Breast epithelium (tissue), 4 donors: Measurements from ENCODE around the gene RHOBTB1. TPM values are rescaled to one million over a fixed set of nuclear protein-coding genes. Genes with fewer than 3 reads are reported as not detected.
"Not testable (repeated sequence)": the region's sequence is repeated elsewhere in the genome, so short reads cannot be mapped to it uniquely, and the experiment has no call there.

Experiments used
- DNase-seq, 2 donors: peaks; one replicate each; pipeline ENCODE4 v3.0.0-alpha.2; 2019; ENCODE audit warnings: low spot score in 2 of 2
- H3K27ac ChIP-seq, 2 donors: fragments of 200-600 bp; sonication (generic) in 1 of 2; one replicate each; pipeline ENCODE4 v1.5.1; 2016 to 2019; ENCODE audit warnings: mild to moderate bottlenecking in 1 of 2
- H3K27me3 ChIP-seq, 2 donors: fragments of 200-600 bp; sonication (generic) in 1 of 2; one replicate each; pipeline versions ENCODE4 v1.5.1 to v1.6.0; 2017 to 2019; ENCODE audit warnings: control low read depth in 1 of 2, mild to moderate bottlenecking in 1 of 2
- H3K36me3 ChIP-seq: fragments of 200-600 bp; one replicate; pipeline ENCODE4 v1.5.1; 2019
- H3K4me1 ChIP-seq, 2 donors: fragments of 200-600 bp; sonication (generic); one replicate each; pipeline ENCODE4 v1.5.1; 2016 to 2019; ENCODE audit warnings: control low read depth in 1 of 2
- H3K4me3 ChIP-seq, 3 donors: fragments of 200-600 bp; sonication (generic); 1 replicate in 2 of 3; 2 replicates in 1 of 3; pipeline ENCODE4 v1.5.1; 2016 to 2019; ENCODE audit warnings: mild to moderate bottlenecking in 3 of 3, moderate library complexity in 2 of 3
- H3K9me3 ChIP-seq, 2 donors: fragments of 200-600 bp; sonication (generic) in 1 of 2; one replicate each; pipeline ENCODE4 v1.5.1; 2016 to 2019; ENCODE audit warnings: control low read depth in 1 of 2
- POLR2A ChIP-seq: fragments of 450-650 bp; IDR thresholded peaks from one replicate; pipeline ENCODE4 v1.6.1; 2016; ENCODE audit warnings: antibody characterized with exemption, mild to moderate bottlenecking, moderate library complexity
- POLR2AphosphoS5 ChIP-seq, 3 donors: sonication (generic); formaldehyde crosslinking; IDR thresholded peaks; one replicate each; pipeline ENCODE4 v1.6.1; 2017; ENCODE audit warnings: antibody characterized with exemption in 3 of 3
- intact Hi-C: fragments of 100-400 bp; cut with DNase I; formaldehyde crosslinking; loops from one replicate; pipeline ENCODE4 v1.15.1; 2023; ENCODE audit warnings: low total_unique reads
- total RNA-seq, 3 donors: library from RNA; depleted of rRNA; stranded (reverse); fragments of >200 nt; gene quantifications; one replicate each; pipeline ENCODE4 v1.1.0, GENCODE V29; 2016
- TF ChIP-seq, protein P1 (sequence below), 3 donors: fragments of 450-650 bp; IDR thresholded peaks; one replicate each; pipeline ENCODE4 v1.5.1; 2016 to 2017; ENCODE audit warnings: antibody characterized with exemption in 3 of 3, mild to moderate bottlenecking in 3 of 3, moderate library complexity in 3 of 3

The RHOBTB1 gene
- total RNA-seq, 3 donors from 2014 or later, result 11.4 to 14.6 (median 13.4) TPM

DNA sequence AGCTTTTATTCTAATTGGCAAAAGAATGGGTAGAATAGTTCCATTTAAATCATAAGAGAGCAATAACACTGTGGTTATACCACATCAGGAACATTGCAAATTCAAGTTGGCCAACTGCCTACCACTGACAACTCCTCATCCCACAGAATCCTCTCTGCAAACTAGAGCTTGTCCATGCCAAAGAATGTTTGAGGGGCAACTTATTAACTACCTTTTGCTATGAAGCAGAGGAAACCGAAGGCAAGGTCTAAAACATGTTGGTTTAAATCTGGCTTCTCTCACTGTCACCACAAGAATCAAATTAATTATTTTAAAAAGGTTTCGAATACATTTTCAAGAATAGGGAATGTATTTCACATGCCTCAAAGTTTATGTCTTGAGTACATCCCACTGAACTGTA lies 36.0 kb downstream of the RHOBTB1 start:
- Histone ChIP-seq H3K4me1 (no peaks in the 10 kb centered on the region), H3K27ac (no peak overlapping the region), H3K27me3 (no peaks in the 10 kb centered on the region), H3K36me3 (no peaks in the 10 kb centered on the region), H3K9me3 (no peaks in the 10 kb centered on the region), H3K4me3 (no peak overlapping the region)
- TF ChIP-seq POLR2AphosphoS5 (IDR thresholded peaks at IDR 0.05) (no peak), POLR2A (no peak)
- TF ChIP-seq, protein P1, sequence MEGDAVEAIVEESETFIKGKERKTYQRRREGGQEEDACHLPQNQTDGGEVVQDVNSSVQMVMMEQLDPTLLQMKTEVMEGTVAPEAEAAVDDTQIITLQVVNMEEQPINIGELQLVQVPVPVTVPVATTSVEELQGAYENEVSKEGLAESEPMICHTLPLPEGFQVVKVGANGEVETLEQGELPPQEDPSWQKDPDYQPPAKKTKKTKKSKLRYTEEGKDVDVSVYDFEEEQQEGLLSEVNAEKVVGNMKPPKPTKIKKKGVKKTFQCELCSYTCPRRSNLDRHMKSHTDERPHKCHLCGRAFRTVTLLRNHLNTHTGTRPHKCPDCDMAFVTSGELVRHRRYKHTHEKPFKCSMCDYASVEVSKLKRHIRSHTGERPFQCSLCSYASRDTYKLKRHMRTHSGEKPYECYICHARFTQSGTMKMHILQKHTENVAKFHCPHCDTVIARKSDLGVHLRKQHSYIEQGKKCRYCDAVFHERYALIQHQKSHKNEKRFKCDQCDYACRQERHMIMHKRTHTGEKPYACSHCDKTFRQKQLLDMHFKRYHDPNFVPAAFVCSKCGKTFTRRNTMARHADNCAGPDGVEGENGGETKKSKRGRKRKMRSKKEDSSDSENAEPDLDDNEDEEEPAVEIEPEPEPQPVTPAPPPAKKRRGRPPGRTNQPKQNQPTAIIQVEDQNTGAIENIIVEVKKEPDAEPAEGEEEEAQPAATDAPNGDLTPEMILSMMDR (IDR thresholded peaks at IDR 0.05), result no peak
- no peak for DNase-seq
- intact Hi-C loops, result no loop called here

DNA sequence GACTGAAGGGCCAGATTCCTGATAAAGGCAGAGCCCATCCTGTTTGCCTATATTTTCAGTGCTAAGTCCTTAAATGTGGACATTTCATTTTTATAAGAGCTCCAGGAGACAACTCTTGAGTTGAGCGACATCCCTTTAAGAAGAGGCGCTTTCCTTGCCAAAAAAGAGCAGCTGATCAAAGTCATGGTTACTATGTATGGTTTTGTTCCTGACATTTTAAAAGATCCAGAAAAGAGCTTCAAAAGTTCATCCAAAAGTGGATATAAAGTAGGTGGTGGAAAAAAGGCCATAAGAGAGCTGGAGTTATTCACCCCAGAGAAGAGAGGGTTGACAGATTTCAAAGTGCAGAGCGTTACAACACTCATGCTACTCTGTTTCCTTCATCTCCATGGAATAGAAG lies 36.7 kb downstream of the RHOBTB1 start:
- H3K36me3 ChIP-seq, result no peaks in the 10 kb centered on the region
- intact Hi-C loops, result no loop called here
- H3K27me3 ChIP-seq, result no peaks in the 10 kb centered on the region
- TF ChIP-seq, protein P1 (IDR thresholded peaks at IDR 0.05), result no peak
- TF ChIP-seq POLR2AphosphoS5 (IDR thresholded peaks at IDR 0.05) (no peak), POLR2A (no peak)
- no peak for DNase-seq
- no peaks in the 10 kb centered on the region for H3K9me3 ChIP-seq
- no peaks in the 10 kb centered on the region for H3K4me1 ChIP-seq
- no peak overlapping the region for H3K4me3 ChIP-seq
- H3K27ac ChIP-seq, result no peak overlapping the region

DNA sequence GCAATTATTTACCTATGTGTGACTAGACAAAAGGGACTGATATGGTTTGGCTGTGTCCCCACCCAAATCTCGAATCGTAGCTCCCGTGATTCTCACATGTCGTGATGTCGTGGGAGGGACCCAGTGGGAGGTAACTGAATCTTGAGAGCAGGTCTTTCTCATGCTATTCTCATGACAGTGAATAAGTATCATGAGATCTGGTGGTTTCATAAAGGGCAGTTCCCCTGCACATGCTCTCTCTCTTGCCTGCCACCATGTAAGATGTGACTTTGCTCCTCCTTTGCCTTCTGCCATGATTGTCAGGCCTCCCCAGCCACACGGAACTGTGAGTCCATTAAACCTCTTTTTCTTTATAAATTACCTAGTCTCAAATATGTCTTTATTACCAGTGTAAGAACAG lies 37.2 kb downstream of the RHOBTB1 start:
- H3K27ac ChIP-seq, DNase-seq, H3K9me3 ChIP-seq, intact Hi-C loops, H3K36me3 ChIP-seq, H3K4me1 ChIP-seq, H3K27me3 ChIP-seq, H3K4me3 ChIP-seq: not testable (repeated sequence)

DNA sequence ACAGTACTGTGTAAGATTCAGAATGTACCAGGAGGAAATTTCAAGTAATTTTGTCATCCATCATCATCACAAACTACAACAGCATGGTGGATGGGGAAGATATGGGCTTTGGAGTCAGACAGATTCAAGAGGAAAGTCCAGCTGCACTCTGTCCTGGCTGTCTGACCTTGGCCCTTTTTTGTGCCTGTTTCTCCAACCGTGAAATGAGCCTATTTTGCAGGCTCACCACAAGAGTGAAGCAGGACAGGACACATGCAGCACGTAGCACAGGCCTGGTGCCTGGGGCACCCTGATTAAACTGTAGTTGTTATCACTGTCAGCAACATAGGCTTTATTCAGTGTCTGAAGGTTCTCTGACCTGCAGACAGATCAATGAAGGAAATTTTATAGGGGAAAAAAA lies 37.6 kb downstream of the RHOBTB1 start:
- no peak for DNase-seq
- Histone ChIP-seq H3K9me3 (no peaks in the 10 kb centered on the region), H3K4me3 (no peak overlapping the region), H3K4me1 (no peaks in the 10 kb centered on the region), H3K36me3 (no peaks in the 10 kb centered on the region), H3K27ac (no peak overlapping the region), H3K27me3 (no peaks in the 10 kb centered on the region)
- intact Hi-C loops, result no loop called here
- no peak for TF ChIP-seq POLR2AphosphoS5 (IDR thresholded peaks at IDR 0.05)
- TF ChIP-seq POLR2A, result no peak
- TF ChIP-seq, protein P1 (IDR thresholded peaks at IDR 0.05), result no peak

DNA sequence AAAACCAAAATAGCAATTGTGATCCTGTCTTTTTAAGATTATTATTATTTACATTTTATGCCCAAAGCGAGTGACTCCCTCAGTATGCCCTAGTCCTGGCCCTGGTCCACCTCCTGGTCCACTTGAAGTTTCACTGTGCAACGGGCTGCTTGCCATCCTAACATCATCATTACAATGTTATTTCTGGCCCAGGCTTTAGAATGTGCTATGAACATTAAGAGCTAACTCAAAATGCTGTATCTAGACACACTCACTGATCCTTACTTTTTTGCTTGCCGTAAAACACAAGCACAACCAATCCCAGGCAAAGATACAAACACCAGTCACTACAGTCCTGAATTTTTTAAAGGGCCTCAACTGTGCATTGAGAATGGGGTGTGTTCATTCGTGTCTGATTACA lies 38.4 kb downstream of the RHOBTB1 start:
- Histone ChIP-seq H3K27me3 (no peaks in the 10 kb centered on the region), H3K4me3 (no peak overlapping the region), H3K27ac (no peak overlapping the region), H3K36me3 (no peaks in the 10 kb centered on the region), H3K9me3 (no peaks in the 10 kb centered on the region), H3K4me1 (no peaks in the 10 kb centered on the region)
- DNase-seq, result no peak
- intact Hi-C loops, result no loop called here
- TF ChIP-seq POLR2A, result no peak
- TF ChIP-seq, protein P1 (IDR thresholded peaks at IDR 0.05), result no peak
- no peak for TF ChIP-seq POLR2AphosphoS5 (IDR thresholded peaks at IDR 0.05)

DNA sequence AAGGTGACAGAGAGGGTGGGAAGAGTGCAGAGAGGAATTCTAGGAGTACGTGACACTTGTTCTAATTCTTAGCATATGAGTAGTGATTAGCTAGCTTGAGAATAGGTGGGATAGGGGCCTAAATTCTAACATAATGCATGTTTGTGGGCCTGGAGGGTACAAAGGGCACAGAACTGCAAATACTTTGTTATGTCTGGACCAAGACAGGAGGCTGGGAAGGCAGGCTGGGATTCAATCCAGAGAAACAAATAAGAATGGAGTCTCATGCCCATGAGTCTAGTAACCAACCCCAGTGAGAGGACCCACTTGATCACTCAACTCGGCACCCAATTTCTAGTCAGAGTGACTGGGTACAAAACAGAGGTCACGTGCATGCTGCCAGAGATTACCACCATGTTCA lies 40.9 kb downstream of the RHOBTB1 start:
- TF ChIP-seq, protein P1 (IDR thresholded peaks at IDR 0.05), result no peak
- H3K27me3 ChIP-seq, result no peaks in the 10 kb centered on the region
- H3K4me3 ChIP-seq, result no peak overlapping the region
- H3K9me3 ChIP-seq, result no peaks in the 10 kb centered on the region
- no peaks in the 10 kb centered on the region for H3K4me1 ChIP-seq
- H3K36me3 ChIP-seq, result no peaks in the 10 kb centered on the region
- intact Hi-C loops, result no loop called here
- DNase-seq, result no peak
- no peak overlapping the region for H3K27ac ChIP-seq
